Left renal cortex interstitium (tissue), 4 donors: ENCODE measurements around the gene ZNF12. TPM values are rescaled to one million over a fixed set of nuclear protein-coding genes. Genes with fewer than 3 reads are reported as not detected.

Experiments
- DNase-seq, 4 donors: peaks; one replicate each; pipeline ENCODE4 v3.0.0-alpha.2; 2013; ENCODE audit warnings: low read depth in 4 of 4, low spot score in 2 of 4, missing footprints in 1 of 4
- polyA plus RNA-seq, 4 donors: library from polyadenylated mRNA; unstranded; fragments of 120-200 nt; gene quantifications; one replicate each; pipeline ENCODE4 v1.2.1, GENCODE V29; 2013; ENCODE audit not compliant: insufficient read length in 4 of 4

Gene ZNF12
- polyA plus RNA-seq, 4 donors, result 36.0 to 41.5 (median 38.2) TPM

DNA sequence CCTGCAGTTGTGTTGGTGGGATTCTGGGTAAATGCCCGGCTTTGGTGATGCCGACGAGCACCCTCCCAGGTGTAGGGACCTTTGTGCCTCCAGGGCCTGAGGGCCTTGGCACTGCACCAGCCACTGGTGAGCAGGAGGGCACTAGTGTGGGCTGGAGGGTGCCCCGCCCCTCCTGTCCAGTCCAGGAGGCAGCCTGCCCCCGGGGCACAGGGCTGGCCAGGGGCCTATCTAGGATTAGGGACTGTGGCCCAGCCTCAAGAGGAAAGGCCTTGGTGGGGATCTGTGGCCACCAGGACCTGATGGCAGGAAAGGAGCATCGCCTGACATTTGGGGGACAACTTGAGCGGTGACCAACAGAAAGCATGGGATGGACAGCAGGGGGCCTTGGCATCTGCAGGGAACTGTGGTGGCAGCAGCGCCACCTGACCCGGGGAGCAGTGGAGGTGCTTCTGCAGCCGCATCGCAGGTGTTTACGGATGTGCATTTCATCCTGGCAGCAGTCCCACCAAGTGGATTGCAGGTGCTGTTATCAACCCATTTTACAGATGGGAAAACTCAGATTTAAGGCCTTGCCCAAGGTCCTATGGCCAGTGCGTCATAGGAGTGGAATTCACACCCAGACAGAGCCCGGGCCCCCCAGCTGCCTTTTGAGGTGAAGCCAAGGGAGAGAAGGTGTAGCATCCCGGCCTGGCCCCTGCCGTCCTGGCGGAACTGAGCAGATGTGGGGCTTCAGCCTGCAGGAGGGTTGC, 58.5 kb downstream of the ZNF12 start:
- no peak for DNase-seq

DNA sequence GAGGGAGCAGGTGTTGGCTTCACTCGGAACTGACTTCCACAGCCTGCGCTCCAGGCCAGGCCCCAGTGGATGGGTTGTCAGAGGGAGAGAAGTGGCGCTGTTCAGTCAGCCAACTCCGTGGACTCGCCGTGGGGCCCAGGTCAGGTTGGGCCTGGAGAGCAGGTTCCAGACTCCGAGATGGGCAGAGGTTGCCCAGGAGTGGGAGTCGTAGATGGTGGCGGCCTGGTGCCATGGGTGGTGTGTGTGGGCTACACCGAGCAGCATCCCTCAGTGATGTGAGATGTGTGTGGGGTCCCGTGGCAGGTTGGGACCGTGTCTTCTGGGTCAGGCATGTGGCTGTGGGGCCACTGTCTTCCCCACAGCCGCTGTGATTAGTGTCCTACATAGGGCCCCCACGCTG, 59.2 kb downstream of the ZNF12 start:
- no peak for DNase-seq

DNA sequence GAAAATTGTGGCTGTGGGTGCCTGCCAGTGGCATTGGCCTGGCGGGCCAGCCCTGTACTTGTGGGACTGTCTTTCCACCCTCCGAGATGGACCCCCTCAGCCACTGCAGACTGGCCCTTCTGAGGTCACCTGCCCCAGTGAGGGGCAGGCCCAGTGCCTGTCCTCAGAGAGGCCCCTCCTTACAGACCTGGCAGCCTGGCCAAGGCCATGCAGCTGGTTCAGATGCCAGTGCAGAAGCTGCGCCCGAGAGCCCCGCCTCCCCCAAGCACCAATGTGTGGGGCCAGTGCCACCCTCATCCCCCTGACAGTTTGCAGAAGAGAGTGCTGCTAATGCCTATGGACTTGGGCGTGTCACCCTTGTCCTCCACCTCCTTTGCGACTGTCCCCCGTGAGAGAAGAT, 59.7 kb downstream of the ZNF12 start:
- no peak for DNase-seq

GRCh38 chr7:6646465-6646864, 60.3 kb downstream of the ZNF12 start:
- peak in 1 of 4 donors; percentile 39 for DNase-seq

DNA sequence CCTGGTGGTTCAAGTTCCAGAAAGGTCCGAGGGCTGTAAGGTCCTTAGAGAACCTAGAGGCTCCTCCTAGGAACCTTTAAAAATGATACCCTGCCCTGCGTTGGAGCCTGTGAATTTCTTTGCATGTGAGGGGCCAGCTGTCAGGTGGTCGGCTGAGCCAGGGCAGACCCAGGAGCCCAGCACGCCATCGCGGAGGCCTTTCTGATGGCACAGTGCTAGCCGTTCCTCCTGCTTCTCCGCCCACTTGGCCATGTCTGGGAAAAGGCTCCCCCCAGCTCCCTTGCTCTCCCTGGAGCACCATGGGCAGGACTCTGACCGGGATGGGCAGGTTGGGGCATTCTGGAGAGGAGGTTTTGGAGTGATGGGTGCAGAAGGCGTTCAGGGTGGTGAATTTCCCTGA, 62.0 kb downstream of the ZNF12 start:
- no peak for DNase-seq

DNA sequence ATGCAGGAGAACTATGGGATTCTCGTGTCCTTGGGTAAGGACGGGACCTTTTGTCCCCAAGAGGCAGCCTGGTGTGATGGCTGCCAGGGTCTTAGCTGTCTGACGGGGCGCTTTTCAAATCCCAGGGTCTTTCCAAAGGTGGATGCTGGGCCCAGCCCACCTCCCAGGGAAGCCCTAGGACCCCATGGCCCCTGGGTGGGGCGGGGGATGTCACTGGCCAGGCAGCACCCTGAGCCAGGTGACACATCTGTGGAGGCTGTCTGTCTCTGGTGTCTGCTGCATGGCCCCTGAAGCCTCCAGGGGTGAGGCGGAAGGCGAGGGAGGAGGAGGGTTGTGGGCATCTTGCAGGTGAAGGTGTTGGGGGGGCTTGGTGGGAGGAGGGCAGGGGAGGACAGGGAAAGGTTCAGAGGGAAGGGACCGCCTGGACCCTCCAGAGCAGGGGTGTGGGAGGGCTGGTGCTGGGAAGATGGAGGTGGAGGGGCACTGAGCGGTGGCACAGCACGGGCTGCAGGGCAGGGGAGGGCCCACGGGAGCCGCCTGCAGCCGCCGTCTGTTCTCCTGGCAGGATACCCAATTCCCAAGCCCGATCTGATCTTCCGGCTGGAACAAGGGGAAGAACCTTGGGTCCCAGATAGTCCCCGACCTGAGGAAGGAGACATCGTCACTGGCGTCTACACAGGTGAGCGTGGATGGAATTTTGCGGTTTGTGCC, 62.7 kb downstream of the ZNF12 start:
- DNase-seq, result no peak

DNA sequence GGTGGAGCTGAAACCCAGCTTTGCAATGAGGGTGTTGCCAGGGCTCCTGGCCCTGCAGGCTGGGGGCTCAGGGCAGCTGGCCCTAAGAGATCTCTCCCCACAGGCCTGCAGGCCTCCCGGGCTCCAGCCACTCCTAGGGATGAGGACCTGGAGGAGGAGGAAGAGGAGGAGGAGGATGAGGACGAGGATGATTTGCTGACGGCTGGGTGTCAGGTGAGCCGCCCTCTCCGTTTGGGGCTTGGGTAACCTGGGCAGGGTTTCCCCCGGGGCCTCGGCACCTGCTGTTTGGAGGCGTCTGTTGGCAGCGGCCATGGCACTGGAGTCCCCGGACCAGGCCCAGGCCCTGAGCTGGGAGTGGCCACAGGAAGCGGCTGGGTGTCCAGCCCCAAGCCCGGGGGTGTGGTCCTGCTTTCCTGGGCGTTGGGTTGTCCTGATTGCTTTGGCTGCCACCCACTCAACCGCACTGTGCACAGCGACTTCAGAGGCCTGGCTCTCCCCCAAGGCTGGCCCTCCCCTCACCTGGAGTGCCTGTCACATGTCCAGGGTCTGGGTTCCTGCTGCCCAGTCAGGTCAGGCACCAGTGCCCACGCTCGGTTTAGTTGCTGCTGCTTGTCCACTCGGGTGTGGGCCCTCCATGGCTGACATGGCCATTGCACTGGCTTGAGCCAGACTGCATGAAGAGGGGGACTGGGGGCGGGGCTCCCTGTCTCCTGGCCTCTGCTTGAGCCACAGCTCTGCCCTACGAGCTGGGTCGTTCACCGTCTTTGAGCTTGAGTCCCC, 63.7 kb downstream of the ZNF12 start:
- no peak for DNase-seq

DNA sequence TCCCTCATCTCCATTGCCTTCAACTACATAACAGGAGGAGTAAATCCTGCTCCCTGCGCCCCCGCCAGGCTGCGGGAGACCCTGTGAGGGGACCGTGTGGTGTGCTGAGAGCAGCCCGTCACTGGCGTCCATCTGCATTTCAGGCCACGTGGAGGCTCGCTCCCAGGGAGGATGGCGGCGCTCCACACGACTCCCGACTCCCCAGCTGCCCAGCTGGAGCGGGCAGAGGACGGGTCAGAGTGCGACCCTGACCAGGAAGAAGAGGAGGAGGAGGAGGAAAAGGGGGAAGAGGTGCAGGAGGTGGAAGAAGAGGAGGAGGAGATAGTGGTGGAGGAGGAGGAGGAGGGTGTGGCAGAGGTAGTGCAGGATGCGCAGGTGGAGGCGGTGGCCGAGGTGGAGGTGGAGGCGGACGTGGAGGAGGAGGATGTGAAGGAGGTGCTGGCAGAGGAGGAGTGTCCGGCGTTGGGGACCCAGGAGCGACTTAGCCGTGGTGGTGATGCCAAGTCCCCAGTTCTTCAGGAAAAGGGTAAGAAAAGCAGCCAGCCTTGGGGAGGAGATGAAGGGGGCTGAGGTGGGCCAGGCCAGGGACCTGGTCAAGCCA, 64.4 kb downstream of the ZNF12 start:
- no peak for DNase-seq

GRCh38 chr7:6641305-6642035, 65.3 kb downstream of the ZNF12 start:
- no peak for DNase-seq

- no peak for DNase-seq
Observed at GRCh38 chr7:6640246-6640721, 66.5 kb downstream of the ZNF12 start.

DNA sequence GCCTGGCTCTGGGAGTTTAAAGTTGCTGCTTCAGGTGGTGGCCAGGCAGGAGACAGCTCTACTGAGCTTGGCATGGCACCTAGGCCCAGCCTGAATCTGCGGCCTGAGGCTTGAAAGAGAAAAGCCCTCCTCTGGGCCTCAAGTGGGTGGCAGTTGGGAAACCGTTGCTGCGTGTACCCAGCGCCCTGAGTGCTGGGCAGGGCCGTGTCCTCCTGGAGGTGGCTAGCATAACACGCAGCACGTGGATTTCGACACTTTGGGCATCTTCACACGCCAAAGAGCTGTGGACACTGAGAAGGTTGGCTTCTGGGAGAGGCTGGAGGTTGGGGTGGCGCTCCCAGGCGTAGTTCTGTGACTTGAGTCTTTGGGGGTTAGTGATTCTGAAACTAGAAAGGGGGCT, 67.1 kb downstream of the ZNF12 start:
- DNase-seq, result no peak

DNA sequence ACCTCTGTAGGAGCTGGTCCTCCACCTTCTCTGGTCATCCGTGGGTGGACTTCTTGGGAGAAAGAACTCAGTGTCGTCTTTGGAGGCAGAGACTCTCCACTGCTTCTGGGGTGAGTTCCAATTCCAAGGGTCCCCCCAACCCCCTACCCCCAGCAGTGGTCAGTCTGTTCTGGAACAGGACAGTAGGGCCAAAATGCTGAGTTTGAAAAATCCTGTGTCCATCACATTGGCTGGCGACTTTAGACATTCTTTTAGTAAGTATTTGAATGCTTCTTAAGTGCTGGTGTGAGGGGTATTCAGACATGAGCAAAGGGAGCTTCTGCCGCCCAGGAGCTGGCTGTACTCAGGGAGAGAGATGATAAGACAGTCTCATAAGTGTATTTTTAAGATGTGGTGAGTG, 67.7 kb downstream of the ZNF12 start:
- no peak for DNase-seq

Other genes starting within 250 kb of the ZNF12 start
- gene KDELR2, start 222.8 kb downstream of the ZNF12 start, polyA plus RNA-seq, result 100 to 1,000 TPM; 171 to 196 (median 192) TPM
- gene GRID2IP, start 155.5 kb downstream of the ZNF12 start, polyA plus RNA-seq, result 1 to 10 TPM in 2 of 4 donors, under 1 TPM in 2; 0.51 to 1.5 (median 0.84) TPM
- 10 to 100 TPM; 77.1 to 87.0 (median 82.0) TPM for gene ZDHHC4, start 129.5 kb downstream of the ZNF12 start, polyA plus RNA-seq
- 10 to 100 TPM; 32.6 to 48.3 (median 40.6) TPM for gene INTS15, start 116.9 kb downstream of the ZNF12 start, polyA plus RNA-seq
- 10 to 100 TPM; 14.1 to 20.5 (median 17.3) TPM for gene ZNF853, start 91.3 kb downstream of the ZNF12 start, polyA plus RNA-seq
- gene ZNF316, start 69.6 kb downstream of the ZNF12 start, polyA plus RNA-seq, result 10 to 100 TPM; 35.5 to 60.3 (median 46.4) TPM
- 1 to 10 TPM in 1 of 4 donors, under 1 TPM in 2, not detected in 1; 0.32 to 2.1 (median 0.86) TPM for gene RSPH10B2, start 47.2 kb upstream of the ZNF12 start, polyA plus RNA-seq
- gene CCZ1B, start 119.3 kb upstream of the ZNF12 start, polyA plus RNA-seq, result 100 to 1,000 TPM in 1 of 4 donors, 10 to 100 TPM in 3; 47.1 to 104 (median 76.3) TPM